Measurements from ENCODE around the gene SLC9A5.

SLC9A5 gene

GRCh38 chr16:67238806-67239470 lies 9.8 kb upstream of the SLC9A5 start:
- DNase-seq (ENCODE audit: low read depth): no peak

GRCh38 chr16:67240506-67240905 lies 8.3 kb upstream of the SLC9A5 start:
- DNase-seq (ENCODE audit: low read depth): no peak

- DNase-seq (ENCODE audit: low read depth): no peak
Measured at GRCh38 chr16:67241008-67241900, 7.5 kb upstream of the SLC9A5 start.

- DNase-seq (ENCODE audit: low read depth): no peak
Measured at GRCh38 chr16:67242138-67242730, 6.5 kb upstream of the SLC9A5 start.

- no peak for DNase-seq (ENCODE audit: low read depth)
Measured at GRCh38 chr16:67243481-67243880, 5.3 kb upstream of the SLC9A5 start.

- peak; percentile 71 for DNase-seq (ENCODE audit: low read depth)
Measured at GRCh38 chr16:67244387-67245185, 4.2 kb upstream of the SLC9A5 start.

- no peak for DNase-seq (ENCODE audit: low read depth)
Measured at GRCh38 chr16:67245186-67245585, 3.6 kb upstream of the SLC9A5 start.

GRCh38 chr16:67245674-67246080 lies 3.1 kb upstream of the SLC9A5 start:
- no peak for DNase-seq (ENCODE audit: low read depth)

GRCh38 chr16:67246081-67246755 lies 2.6 kb upstream of the SLC9A5 start:
- DNase-seq (ENCODE audit: low read depth): peak; percentile 25

GRCh38 chr16:67246756-67247191 lies 2.0 kb upstream of the SLC9A5 start:
- no peak for DNase-seq (ENCODE audit: low read depth)

GRCh38 chr16:67247192-67248072 lies 1.3 kb upstream of the SLC9A5 start, which contains the start of gene FHOD1:
Gene FHOD1, minus strand, starts transcription at chr16:67247481. Its CDS starts 71 bp downstream, at chr16:67247410.
- DNase-seq (ENCODE audit: low read depth): peak; percentile 96

- no peak for DNase-seq (ENCODE audit: low read depth)
Measured at GRCh38 chr16:67248073-67248400, 742 bp upstream of the SLC9A5 start.

- no peak for DNase-seq (ENCODE audit: low read depth)
Measured at GRCh38 chr16:67249178-67250044, 632 bp downstream of the SLC9A5 start.

GRCh38 chr16:67250045-67250327 lies 1.2 kb downstream of the SLC9A5 start:
- no peak for DNase-seq (ENCODE audit: low read depth)

- DNase-seq (ENCODE audit: low read depth): no peak
Measured at GRCh38 chr16:67252609-67253497, 4.1 kb downstream of the SLC9A5 start.

GRCh38 chr16:67254801-67255552 lies 6.2 kb downstream of the SLC9A5 start:
- DNase-seq (ENCODE audit: low read depth): no peak

- no peak for DNase-seq (ENCODE audit: low read depth)
Measured at GRCh38 chr16:67255553-67256221, 6.9 kb downstream of the SLC9A5 start.

Measured in activated gamma-delta T cell treated with anti-CD3 and anti-CD28 coated beads, Interleukin-2, amount 50 U/mL, for 16 hours (primary cell).